NCI-H1105 treated with DMSO at 0.1 percent for 48 hours (cell line): ENCODE measurements around the gene DOCK6.
"Not testable (repeated sequence)": the region's sequence is repeated elsewhere in the genome, so short reads cannot be mapped to it uniquely, and the experiment has no call there.

ENCODE experiments used
- DNase-seq: peaks from one replicate; lab custom pipeline; 2025; lab: John Stamatoyannopoulos, UW

The DOCK6 gene

DNA sequence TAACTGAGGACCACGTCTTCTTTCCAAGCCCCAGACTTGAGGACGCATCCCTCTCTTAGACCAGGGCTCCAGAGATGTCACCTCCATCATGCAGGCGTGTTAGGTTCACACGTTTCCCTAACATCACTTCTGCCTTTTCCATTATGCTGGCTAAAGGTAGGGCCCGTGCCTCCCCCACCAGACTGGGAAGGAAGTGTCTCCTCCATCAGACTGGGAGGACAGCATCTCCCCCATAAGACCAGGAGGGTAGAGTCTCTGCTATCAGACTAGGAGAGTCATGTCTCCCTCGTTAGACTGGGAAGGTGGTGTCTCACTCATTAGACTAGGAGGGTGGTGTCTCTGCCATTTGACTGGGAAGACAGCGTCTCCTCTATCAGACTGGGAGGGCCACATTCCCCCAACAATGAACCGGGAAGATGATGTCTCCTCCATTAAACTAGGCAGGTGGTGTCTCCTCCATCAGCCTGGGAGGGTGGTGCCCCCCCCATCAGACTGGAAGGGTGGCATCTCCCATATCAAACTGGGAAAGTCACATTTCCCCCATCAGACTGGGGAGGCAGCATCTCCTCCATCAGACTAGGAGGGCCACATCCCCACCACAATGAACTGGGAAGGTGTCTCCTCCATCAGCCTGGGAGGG, 88.7 kb downstream of the DOCK6 start:
- no peak for DNase-seq

DNA sequence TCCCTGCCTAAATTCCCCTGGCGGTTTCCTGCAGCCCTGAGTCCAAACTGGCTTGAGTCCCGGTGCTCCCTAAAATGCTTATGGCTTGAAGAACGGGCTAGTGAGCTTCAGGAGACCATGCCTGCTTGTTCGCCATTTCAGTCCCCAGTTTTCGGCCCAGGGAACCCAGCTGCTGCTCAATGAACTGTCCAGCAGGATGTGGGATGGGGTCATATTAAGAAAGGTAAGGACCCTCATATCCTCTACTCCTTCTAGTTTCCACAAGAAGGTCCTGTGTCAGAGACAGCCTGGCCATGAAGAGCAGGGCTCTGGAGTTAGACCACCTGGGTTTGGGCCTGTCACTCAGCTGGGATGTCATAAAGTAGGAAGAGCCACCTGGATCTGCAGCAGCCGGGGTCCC, 89.7 kb downstream of the DOCK6 start:
- no peak for DNase-seq

DNA sequence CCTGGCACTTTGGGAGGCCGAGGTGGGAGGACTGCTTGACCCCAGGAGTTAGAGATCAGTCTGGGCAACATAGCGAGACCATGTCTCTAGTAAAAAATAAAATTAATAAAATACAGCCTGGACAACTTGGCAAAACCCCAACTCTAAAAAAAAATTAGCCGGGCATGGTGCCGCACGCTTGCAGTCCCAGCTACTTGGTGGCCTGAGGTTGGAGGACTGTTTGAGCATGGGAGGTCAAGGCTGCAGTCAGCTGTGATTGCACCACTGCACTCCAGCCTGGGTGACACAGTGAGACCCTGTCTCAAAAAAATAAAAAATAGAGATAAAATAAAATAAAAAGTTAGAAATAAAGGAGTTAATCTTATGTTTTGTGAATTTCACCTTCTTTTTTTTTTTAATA, 91.2 kb downstream of the DOCK6 start:
- no peak for DNase-seq

DNA sequence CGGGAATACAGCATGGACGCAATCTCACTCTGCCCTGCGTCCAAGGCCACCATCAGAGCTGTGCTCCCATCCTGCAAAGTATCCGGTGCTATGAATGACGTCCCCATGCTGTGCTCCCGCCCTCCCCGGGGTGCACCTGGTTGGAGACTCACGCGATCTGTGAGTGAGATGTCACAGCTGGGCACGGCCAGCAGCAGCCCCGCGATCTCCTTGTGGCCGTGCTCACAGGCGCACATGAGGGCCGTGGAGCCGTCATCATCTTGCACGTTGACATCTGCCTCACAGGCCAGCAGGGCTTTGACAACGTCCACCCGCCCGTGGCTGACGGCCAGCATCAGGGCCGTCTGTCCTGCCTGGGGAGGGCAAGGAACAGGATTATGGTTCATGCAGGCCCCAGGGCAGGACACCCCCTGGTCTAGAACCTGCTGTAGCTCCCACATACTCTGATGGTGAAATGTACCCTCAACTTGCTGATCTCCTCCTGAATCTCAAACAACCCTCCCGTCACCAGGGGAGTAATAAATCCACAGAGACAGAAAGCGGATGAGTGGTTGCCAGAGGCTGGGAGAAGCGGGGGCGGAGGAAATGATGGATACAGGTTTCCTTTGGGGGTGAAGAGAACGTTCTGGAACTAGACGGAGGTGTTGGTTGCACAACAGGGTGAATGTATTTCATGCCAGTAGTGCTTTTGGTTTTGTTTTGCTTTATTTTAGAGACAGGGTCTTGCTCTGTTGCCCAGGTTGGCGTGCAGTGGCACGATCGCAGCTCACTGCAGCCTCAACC, 92.2 kb downstream of the DOCK6 start:
- DNase-seq, result no peak

DNA sequence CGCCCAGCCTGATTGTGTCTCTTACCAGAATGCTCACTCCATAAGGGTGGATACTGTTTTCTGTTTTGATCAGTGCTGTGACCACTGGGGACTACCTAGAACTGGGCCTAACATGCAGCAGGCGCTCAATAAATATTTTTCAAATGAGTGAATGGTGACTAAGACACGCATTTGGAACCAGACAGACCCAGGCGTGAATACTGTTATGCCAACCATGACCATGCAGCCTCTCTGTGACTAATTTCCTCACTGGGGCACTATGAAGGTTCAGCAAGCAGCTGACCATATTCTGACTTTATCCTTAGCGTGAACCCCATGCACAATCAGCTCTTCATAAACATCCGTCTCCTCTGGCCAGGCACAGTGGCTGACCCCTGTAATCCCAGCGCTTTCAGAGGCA, 93.8 kb downstream of the DOCK6 start:
- DNase-seq, result no peak

DNA sequence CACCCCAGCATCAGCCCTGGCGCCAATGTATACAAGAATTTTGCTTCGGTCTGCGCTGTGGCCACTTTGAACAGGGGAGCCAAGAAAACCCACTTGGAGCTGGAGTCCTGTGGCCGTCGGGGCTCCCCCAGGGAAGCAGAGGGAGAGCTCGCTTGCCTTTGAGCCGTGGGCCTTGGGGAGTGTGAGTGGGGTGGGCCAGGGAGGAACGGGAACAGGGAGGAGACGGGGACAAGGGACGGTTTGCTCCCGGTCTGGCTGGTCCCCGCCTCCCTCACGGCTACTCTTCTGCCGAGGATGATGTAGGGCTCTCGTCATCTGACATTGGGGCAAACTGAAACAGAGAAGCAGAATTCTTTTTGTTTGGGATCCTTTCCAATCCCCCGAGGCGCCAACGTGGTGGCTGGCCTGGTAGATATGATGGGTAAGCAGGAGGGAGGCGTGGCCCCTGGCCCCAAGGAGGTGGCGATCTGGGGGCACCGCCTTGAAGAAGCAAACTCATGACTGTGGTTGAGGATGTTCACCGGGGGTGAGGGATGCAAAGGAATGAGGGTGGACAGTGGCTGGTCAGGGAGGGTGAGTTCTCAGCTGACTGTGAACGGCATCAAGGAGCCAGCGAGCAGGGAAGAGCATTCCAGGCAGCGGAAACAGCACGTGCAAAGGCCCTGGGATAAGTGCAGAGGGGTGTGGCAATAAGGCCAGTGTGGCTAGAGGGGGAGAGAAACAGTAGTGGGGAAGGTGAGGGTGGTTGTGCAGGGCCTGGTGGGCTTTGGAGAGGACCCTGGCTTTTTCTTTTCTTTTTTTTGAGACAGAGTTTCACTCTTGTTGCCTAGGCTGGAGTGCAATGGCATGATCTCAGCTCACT, 95.8 kb downstream of the DOCK6 start:
- no peak for DNase-seq

DNA sequence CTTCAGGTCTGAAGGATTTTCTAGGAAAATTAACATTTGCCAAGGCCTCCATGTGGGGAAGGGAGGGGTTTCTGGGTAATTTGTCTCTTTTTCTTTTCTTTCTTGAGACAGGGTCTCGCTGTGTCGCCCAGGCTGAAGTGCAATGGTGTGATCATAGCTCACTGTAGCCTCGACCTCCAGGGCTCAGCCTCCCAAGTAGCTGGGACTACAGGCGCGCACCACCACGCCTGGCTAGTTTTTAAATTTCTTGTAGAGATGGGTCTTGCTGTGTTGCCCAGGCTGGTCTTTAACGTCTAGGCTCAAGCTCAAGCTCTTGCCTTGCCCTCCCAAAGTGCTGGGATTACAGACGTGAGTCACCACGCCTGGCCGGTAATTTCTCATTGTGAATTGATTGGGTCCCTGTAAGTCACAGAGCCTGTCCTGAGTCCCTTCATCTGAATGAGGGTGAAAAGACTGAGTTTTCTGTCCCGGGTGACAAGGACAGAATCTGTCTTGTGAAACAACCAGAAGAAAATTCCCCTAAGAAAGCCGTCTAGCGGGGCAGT, 96.8 kb downstream of the DOCK6 start:
- DNase-seq, result no peak

DNA sequence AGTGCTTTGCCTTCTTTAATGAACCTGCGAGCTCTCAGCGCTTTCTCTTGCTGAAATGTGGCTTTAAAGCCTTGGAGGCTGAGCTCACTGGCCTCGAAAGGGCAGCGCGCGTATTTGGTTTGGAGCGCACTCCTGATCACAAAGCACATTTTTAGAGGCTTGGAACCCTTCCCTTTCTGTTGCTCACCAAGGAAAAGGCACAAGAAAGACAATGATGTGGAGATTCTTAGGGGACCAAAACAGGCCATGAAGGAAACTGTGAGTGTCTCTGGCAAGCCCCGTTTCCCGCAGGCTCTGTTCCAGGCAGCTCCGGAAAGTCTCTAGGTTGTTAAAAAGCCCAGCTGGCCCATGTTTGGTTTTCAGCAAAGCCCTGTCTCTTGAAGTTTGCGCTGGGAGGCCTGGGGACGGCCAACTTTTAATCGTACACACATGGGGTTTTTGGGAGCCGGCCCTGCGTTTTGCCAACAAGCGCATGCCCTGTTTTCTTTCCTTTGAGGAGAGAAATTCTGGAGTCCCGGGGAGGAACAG, 97.4 kb downstream of the DOCK6 start:
- no peak for DNase-seq

DNA sequence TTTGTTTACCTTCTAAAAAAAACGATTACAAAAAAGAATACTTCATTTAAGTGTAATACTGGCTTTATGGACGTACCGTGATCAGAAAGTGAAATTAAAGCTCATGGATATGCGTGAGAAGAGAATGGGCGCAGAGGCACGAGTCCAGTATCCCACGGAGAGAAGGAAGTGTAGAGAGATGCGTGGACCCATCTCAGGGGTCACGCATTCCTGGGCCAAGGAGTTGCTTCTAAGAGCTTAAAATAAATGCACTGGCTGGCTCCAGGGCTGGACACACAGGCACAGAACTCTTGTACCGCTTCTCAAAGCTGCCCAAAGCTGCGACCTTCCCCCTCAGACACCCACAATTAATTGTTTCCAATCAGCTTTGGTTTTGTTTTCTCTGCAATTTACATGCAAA, 98.0 kb downstream of the DOCK6 start:
- no peak for DNase-seq

DNA sequence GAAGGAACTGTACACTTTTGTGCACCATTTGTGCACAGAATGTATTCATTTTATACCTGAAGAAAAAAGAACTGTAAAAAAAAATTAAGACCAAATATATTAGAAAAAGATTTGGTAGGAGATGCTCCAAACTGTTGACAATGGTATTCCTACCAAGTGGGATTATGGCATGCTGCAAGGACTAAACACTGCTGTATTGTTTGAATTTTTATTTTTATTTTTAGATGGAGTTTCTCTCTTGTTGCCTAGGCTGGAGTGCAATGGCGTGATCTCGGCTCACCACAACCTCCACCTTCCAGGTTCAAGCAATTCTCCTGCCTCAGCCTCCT, 101.9 kb downstream of the DOCK6 start:
- DNase-seq, result not testable (repeated sequence)

DNA sequence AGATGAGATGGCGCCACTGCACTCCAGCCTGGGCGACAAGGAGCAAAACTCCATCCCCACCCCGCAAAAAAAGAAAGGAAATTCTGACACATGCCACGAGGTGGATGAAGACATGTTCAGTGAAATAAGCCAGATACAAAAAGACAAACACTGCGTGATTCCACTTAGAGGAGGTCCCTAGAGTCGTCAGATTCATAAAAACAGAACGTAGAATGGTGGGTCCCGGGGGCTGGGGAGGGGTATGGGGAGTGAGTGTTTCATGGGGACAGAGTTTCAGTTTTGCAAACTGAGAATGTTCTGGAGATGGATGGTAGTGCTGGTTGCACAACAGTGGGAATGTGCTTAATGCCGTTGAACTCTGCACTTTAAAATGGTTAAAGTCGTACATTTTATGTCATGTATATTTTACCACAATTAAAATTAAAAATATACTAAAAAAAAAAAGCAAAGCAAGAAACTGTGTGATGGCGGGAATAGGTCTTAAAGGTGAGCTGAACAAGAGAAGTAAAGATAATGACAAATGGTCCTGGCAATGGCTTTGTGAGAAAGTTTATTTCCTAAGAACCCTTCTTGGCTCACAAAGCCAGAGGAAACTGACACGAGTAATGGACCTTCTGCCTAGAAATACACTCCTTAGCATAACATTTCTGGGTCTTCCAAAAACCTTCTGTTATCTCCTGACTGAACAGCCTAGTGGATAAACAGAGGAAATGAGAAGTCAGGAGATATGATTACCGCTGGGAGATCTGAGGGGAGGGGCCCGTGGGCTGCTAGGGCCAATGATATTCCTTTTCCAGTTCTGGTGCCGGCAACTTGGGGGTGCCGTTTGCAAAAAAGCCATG, 102.5 kb downstream of the DOCK6 start:
- no peak for DNase-seq

DNA sequence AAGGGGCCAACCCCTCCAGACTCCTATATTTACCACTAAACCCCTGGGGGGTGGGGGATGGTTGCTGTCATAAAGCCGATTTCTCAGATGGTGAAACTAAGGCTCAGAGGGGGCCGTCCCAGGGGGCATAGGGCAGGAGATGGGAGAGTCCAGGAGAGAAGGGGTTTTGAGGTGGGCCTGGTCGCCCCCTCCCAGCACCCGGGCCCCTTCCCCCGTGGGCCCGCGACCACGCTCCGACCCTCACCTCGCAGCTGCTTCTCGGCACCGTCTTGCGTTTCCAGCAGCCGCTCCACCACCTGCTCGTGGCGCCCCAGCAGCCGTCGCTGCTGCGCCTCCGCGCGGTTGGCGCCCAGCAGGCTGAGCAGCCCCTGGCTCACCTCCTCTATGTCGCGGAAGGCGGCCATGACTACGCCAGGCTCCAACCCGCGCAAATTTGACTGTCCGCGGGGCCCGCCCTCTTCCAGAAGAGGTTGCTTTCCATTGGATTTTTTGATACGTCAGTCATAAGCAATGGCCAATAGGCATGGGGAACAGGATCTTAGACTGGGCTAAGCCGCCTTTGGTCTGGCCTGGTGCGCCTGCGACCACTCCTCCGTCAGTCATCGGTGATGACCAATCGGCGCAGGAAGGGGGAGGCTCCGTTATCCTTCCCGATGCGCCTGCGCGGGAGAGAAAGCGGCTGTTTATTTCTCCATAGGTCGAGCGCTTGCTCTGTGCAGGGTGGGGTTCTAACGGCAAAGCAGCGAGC, 106.8 kb downstream of the DOCK6 start, which contains the start of gene SPC24:
Gene SPC24 (minus strand): TSS at position 410 of the 748 bp plus-strand sequence. CDS start 6 bp downstream, at position 404.
- DNase-seq, result peak; percentile 99

DNA sequence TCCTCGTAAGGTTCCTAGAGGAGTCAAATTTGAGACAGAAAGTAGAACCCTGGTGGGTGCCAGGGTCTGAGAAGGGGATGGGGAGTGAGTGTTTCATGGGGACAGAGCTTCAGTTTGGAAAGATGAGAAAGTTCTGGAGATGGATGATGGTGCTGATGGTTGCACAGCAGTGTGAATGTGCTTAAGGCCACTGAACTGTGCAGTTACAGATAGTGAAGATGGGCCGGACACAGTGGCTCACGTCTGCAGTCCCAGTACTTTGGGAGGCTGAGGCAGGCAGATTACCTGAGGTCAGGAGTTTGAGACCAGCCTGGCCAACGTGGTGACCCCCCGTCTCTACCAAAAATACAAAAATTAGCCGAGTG, 107.7 kb downstream of the DOCK6 start:
- DNase-seq, result no peak

DNA sequence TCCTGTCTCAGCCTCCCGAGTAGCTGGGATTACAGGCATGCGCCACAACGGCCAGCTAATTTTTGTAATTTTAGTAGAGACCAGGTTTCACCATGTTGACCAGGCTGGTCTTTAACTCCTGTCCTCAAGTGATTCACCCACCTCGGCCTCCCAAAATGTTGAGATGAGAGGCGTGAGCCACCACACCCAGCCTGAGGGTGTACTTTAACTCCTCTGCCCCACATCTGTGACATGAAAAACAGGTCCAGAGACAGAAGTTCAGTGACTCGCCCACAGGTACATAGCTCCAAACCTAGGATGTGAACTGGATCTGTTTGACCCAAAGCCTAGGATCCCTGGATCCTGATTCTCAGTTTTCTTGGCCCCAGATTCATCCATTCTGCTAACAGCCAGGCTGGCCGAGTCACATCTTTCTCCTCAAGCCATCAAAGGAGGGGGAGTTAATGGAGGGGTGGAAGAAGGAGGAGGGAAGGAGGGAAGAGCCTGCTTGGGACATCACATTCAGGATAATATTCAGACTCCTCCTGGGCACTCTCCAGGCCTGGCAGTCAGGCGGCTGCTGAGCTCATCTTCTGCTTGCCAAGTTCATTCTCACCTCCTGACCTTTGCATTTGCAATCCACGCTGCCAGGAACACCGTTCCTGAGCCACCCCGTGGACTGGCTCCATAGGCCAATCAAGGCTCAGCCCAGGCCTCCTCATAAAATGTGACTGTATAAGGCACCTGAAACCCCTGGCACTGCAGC, 109.8 kb downstream of the DOCK6 start:
- DNase-seq, result no peak

DNA sequence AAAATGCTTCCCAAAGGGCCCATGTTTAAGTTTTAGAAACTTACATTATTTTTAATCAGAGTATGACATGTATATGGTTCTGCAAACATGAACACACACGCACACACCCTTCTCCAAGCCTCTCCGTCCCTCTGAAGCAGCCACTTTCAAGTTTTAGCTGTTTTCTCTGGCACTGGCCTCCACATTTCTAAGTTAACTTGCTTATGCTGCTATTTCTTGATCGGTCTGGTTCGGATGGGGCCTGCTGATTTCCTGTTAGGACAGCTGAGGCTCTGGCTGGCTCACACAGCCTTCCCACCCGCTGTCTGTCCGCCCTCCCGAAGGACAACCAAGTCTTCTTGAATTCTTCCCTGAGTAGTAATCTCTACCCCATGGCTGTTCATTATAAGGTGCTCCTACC, 111.1 kb downstream of the DOCK6 start:
- no peak for DNase-seq
